ENCODE data around the gene TAF4B. TPM values are rescaled to one million over a fixed set of nuclear protein-coding genes. Genes with fewer than 3 reads are reported as not detected.

The TAF4B gene, protein sequence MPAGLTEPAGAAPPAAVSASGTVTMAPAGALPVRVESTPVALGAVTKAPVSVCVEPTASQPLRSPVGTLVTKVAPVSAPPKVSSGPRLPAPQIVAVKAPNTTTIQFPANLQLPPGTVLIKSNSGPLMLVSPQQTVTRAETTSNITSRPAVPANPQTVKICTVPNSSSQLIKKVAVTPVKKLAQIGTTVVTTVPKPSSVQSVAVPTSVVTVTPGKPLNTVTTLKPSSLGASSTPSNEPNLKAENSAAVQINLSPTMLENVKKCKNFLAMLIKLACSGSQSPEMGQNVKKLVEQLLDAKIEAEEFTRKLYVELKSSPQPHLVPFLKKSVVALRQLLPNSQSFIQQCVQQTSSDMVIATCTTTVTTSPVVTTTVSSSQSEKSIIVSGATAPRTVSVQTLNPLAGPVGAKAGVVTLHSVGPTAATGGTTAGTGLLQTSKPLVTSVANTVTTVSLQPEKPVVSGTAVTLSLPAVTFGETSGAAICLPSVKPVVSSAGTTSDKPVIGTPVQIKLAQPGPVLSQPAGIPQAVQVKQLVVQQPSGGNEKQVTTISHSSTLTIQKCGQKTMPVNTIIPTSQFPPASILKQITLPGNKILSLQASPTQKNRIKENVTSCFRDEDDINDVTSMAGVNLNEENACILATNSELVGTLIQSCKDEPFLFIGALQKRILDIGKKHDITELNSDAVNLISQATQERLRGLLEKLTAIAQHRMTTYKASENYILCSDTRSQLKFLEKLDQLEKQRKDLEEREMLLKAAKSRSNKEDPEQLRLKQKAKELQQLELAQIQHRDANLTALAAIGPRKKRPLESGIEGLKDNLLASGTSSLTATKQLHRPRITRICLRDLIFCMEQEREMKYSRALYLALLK
- 1 to 10 TPM; 2.5 to 2.7 TPM for total RNA-seq

DNA sequence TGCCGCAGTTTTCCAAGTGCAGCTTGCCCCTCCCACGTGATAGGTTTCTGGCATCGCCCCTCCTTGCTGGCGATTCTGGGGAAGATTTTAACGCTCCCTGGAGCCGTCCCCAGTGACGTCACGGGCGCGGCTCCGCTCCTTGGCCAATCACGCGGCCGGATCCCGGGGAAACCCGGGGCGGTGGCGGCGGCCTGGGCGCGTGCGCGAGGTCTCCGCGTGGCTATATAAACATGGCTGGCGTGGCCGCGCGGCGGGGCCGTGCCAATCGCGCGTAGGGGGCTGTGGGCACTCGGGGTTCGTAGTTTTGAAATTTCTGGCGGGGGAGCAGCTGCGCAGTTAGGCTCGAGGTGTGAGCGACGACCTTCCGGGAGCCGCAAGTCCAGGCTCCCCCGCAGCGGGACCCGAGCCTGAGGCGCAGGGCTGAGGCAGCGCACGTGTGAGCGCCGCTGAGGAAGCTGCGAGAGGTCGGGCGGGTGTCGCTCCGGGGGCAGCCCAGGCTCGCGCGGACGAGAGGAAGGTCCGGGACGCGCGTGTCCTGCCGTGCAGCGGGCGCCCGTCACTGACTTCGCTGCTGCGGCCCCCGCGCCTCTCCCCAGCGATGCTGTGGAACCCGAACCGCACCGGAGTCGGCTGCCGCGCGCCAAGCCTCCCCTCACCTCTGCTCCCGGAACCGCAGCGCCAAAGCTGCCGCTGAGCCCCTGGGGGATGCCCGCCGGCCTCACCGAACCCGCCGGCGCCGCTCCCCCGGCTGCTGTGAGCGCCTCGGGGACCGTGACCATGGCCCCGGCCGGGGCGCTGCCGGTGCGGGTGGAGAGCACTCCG is at the start of gene TAF4B:
TAF4B (plus strand) TSS at position 217 of the 822 bp plus-strand sequence; CDS start at position 706, 489 bp downstream.
- H3K36me3 ChIP-seq = no peaks in the 10 kb centered on the region
- peak within 1 kb of the TSS; percentile 84 for H3K4me3 ChIP-seq
- DNase-seq = peak; percentile 95
- no peaks in the 10 kb centered on the region for H3K4me1 ChIP-seq
- peak within 1 kb of the TSS; percentile 51 for H3K27ac ChIP-seq
- TF ChIP-seq, protein P1, sequence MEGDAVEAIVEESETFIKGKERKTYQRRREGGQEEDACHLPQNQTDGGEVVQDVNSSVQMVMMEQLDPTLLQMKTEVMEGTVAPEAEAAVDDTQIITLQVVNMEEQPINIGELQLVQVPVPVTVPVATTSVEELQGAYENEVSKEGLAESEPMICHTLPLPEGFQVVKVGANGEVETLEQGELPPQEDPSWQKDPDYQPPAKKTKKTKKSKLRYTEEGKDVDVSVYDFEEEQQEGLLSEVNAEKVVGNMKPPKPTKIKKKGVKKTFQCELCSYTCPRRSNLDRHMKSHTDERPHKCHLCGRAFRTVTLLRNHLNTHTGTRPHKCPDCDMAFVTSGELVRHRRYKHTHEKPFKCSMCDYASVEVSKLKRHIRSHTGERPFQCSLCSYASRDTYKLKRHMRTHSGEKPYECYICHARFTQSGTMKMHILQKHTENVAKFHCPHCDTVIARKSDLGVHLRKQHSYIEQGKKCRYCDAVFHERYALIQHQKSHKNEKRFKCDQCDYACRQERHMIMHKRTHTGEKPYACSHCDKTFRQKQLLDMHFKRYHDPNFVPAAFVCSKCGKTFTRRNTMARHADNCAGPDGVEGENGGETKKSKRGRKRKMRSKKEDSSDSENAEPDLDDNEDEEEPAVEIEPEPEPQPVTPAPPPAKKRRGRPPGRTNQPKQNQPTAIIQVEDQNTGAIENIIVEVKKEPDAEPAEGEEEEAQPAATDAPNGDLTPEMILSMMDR (IDR thresholded peaks at IDR 0.05) = no peak
- peak within 1 kb of the TSS; percentile 64 to 86 for H3K9ac ChIP-seq (ENCODE audit: low read depth in 2 of 2, low read length in 2 of 2)
- no peaks in the 10 kb centered on the region for H3K9me3 ChIP-seq
- no peaks in the 10 kb centered on the region for H3K27me3 ChIP-seq
- intact Hi-C loops (cut with DNase I) = loop anchor here (10.0 kb wide), 1 partner anchor 132 kb away; the partner anchor contains the start of gene SS18

DNA sequence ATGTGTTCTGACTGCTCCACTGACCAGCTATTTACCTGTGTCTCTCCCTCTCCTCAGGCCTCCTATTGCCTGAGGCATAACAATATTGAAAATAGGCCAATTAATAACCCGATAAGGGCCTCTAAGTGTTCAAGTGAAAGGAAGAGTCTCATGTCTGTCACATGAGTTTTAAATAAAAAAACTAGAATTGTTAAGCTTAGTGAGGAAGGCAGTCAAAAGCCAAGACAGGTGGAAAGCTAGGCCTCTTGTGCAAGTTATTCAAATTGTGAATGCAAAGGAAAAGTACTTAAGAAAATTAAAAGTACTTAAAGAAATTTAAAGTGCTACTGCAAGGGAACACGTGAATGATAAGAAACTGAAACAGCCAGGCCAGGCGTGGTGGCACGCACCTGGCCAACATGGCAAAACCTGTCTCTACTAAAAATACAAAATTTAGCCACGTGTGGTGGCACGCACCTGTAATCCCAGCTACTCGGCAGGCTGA is 44.9 kb upstream of the TAF4B start:
- DNase-seq = no peak

DNA sequence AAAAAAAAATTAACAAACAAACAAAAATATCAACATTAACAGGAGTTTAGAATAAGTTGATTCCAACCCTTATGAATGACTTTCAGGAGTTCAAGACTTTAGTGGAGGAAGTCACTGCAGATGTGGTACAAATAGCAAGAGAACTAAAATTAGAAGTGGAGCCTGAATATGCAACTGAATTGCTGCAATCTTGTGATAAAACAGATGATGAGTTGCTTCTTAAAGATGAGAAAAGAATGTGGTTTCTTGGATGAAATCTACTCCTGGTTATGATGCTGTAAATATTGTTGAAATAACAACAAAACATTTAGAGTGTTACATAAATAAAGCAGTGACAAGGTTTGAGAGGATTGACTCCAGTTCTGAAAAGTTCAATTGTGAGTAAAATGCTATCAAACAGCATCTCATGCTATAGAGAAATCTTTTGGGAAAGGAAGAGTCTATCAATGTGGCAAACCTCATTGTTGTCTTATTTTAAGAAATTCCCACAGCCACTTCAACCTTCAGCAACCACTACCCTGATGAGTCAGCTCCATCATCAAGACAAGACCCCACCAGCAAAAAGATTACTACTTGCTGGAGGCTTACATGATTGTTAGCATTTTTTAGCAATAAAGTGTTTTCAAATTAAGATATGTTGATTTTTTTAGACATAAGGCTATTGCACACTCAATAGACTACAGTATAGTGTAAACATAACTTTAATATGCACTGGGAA is 42.7 kb upstream of the TAF4B start:
- intact Hi-C loops (cut with DNase I) = no loop called here
- TF ChIP-seq, protein P1 (IDR thresholded peaks at IDR 0.05) = no peak
- H3K4me3 ChIP-seq = no peak overlapping the region

More for the DNA sequence above, 44.9 kb upstream of the TAF4B start:
- Histone ChIP-seq H3K27ac (no peak overlapping the region), H3K9me3 (no peaks in the 10 kb centered on the region), H3K27me3 (no peaks in the 10 kb centered on the region), H3K36me3 (no peaks in the 10 kb centered on the region), H3K4me1 (no peaks in the 10 kb centered on the region), H3K4me3 (no peak overlapping the region), H3K9ac (ENCODE audit: low read depth in 2 of 2, low read length in 2 of 2) (no peak overlapping the region)
- intact Hi-C loops (cut with DNase I) = no loop called here
- TF ChIP-seq, protein P1 (IDR thresholded peaks at IDR 0.05) = no peak

DNA sequence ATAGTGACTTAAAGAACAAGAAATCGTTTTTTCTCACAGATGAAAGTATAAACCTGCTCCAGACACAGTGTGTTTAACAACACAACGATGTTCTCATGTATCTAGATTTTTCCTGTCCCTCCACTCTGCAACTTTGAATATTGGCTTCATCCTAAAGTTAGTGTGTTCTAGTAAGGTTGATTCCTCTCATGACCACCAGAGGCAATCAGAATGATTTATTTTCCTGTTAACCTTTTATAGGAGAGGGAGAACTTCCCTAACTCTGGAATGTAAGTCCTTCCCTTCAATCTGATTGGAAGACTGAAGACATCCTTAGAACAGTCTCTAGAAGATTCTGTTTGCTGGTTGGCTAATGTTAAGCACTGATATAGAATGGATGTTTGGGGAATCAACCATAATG is 41.0 kb upstream of the TAF4B start:
- Histone ChIP-seq H3K9me3 (no peaks in the 10 kb centered on the region), H3K36me3 (no peaks in the 10 kb centered on the region), H3K9ac (ENCODE audit: low read depth in 2 of 2, low read length in 2 of 2) (no peak overlapping the region), H3K27ac (no peak overlapping the region), H3K4me1 (no peaks in the 10 kb centered on the region), H3K27me3 (no peaks in the 10 kb centered on the region), H3K4me3 (no peak overlapping the region)
- no peak for DNase-seq
- intact Hi-C loops (cut with DNase I) = no loop called here
- TF ChIP-seq, protein P1 (IDR thresholded peaks at IDR 0.05) = no peak

More for the DNA sequence above, 42.7 kb upstream of the TAF4B start:
- Histone ChIP-seq H3K9me3 (no peaks in the 10 kb centered on the region), H3K9ac (ENCODE audit: low read depth in 2 of 2, low read length in 2 of 2) (no peak overlapping the region), H3K4me1 (no peaks in the 10 kb centered on the region), H3K36me3 (no peaks in the 10 kb centered on the region), H3K27ac (no peak overlapping the region), H3K27me3 (no peaks in the 10 kb centered on the region)
- no peak for DNase-seq
